ENCODE data around the gene KIAA1191.

DNA sequence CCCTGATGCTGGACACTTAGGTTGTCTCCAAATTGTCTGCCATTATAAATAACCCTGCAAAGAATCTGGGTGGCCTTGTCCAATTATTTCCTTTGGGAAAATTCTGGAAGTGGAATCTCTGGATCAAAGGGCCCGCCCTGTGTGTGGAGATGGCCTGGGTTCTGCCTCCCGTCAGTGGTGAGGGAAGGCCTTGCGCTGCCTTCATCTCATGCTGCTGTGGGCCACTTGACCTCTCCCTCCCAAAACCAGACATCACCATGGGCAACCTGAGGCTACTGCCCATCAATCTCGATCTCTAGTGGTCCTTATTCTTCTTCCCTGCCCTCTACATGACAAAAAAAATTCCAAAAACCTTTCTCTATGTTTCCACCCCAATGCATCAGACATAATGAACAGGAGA, 48.2 kb upstream of the KIAA1191 start:
- TF ChIP-seq POLR2AphosphoS5 (IDR thresholded peaks at IDR 0.05; ENCODE audit: low read depth, low read length) (no peak), POLR2A (IDR thresholded peaks at IDR 0.05; ENCODE audit: low read depth, low read length) (no peak)

All from GM12891 (cell line).